Measurements from ENCODE around the gene DOCK1.

DOCK1 gene

DNA sequence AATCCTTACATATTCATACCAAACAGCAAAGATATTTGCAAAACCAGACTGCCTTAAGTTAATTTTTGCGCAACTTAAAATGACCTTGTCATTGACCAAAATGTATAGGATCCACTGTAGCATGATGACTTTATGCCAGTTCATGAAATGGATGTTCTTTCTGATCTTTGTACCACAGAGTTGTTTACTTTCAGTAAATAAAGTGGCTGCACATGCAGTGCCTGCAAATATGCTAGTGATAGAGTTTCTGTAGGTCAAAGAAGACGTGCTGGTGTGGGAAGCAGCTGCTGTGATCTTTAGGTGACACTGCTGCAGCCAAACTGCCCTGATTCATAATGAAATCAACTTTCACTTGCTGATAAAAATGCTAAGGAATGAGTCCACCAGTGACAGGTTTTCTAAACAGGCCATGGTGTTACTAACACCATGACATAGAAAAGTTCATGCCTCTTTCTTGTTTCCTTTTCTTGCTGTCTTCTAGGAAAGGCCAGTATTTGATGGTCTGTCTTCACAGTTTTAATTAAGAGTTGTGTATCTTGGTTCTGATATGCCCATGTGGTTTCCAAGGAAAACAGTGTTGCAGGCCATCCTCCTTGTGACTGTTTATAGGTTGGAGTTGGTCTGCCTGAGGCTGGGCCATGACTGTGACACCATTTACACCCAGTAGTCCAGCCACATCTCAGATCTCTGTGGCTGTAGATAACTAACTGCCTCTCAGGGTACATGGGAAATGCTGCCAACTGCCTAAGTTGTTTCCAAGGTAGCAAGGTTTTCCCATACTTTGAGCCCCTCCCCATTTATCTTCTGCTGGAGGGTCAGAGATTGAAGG lies 228.7 kb downstream of the DOCK1 start:
- TF ChIP-seq, protein P1, sequence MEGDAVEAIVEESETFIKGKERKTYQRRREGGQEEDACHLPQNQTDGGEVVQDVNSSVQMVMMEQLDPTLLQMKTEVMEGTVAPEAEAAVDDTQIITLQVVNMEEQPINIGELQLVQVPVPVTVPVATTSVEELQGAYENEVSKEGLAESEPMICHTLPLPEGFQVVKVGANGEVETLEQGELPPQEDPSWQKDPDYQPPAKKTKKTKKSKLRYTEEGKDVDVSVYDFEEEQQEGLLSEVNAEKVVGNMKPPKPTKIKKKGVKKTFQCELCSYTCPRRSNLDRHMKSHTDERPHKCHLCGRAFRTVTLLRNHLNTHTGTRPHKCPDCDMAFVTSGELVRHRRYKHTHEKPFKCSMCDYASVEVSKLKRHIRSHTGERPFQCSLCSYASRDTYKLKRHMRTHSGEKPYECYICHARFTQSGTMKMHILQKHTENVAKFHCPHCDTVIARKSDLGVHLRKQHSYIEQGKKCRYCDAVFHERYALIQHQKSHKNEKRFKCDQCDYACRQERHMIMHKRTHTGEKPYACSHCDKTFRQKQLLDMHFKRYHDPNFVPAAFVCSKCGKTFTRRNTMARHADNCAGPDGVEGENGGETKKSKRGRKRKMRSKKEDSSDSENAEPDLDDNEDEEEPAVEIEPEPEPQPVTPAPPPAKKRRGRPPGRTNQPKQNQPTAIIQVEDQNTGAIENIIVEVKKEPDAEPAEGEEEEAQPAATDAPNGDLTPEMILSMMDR (IDR thresholded peaks at IDR 0.05; ENCODE audit: low read length, missing control alignments) = no peak
- H3K4me3 ChIP-seq (replicated peaks; ENCODE audit: low read depth, low read length) = no peak overlapping the region
- no peak for DNase-seq (ENCODE audit: low read depth)

DNA sequence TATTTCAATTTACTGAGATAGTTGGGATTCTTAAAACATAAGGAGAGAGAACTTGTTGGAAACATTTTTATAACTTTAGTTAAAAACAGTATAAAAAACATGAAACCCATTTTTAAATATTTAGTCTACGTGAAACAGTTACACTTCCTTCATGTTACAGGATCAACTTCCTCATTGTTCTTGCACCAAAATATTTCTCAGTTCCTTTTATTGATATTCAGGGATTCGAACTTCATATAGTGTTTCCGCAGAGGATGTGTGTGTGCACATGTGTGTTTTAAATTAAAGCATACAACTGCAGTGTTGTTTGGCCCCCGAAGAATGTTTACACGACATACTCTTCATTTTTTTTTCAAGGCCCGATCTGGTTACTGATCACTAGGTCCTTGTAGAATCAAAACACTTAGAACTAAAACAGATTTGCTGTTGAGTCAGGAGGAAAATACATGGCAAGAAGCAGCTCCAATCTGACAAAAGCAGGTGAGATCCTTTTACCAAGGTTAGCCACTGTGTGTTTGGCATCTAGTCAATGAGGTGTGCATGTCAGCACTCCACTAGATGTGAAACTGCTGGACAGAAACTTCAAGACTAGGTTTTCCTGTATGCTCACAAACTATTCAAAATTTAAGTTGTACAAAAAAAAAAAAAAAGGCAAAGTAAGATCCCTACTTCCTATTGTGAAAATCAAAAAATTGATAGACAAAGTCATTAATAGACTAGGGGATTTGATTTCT lies 230.8 kb downstream of the DOCK1 start:
- DNase-seq (ENCODE audit: low read depth) = no peak
- TF ChIP-seq, protein P1 (IDR thresholded peaks at IDR 0.05; ENCODE audit: low read length, missing control alignments) = no peak
- no peak overlapping the region for H3K4me3 ChIP-seq (replicated peaks; ENCODE audit: low read depth, low read length)

DNA sequence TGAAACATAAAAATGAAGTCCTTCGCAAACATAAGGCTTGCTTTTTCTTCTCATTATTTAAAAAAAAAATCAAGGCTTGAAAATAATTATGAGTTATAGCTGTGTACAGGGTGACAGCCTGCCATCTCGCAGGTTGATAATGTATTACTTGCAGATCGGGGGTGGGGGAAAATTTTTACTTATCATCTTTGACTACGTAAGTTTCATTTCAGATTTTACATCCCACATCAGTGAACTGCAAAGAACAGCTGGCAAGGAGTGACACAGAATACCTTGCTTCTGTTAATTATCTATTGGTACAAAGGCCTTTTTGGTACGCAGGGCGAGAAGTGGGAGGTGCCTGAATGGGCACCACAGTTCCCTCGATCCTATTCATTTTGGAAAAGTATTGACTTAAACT lies 232.2 kb downstream of the DOCK1 start:
- no peak overlapping the region for H3K4me3 ChIP-seq (replicated peaks; ENCODE audit: low read depth, low read length)
- DNase-seq (ENCODE audit: low read depth) = no peak
- TF ChIP-seq, protein P1 (IDR thresholded peaks at IDR 0.05; ENCODE audit: low read length, missing control alignments) = no peak

DNA sequence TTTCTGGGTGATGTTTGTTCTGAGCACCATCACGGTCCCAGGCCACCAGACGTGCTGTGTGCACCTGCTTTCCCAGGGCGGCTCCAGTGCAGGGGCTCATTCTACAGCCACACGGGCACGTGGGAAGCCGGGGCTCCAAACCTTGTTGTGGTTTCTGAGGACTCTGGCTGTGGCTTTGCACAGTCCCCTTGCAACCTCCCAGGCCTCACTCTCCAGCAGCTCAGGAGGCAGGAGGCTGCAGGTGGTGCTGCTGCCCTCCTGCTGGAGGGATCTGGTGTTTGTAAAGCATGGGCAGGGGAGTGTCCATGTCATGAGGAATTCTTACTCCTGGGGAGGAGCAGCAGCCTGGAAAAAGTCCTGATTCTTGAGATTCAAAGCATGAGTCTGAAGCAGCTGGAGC lies 236.9 kb downstream of the DOCK1 start:
- TF ChIP-seq, protein P1 (IDR thresholded peaks at IDR 0.05; ENCODE audit: low read length, missing control alignments) = no peak
- no peak for DNase-seq (ENCODE audit: low read depth)
- H3K4me3 ChIP-seq (replicated peaks; ENCODE audit: low read depth, low read length) = no peak overlapping the region

DNA sequence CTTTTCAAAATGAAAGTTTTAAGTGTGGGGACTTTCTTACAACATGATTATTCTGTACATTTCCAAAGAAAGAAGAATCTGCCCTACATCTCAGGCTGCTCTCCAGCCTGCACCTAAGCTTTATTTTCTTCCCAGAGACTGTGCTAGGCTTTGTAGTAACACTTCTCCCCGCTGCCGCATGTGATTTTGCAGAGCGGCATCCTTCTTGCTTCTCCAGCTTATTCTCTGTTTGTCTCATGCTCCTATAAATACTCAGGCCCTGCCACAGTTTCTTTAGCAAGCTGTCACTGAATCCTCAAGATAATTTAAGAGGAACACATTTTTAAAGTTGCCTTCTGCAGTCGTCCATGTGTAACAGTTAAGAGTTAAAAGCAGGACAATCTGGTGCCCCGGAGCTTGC lies 237.6 kb downstream of the DOCK1 start:
- no peak for DNase-seq (ENCODE audit: low read depth)
- TF ChIP-seq, protein P1 (IDR thresholded peaks at IDR 0.05; ENCODE audit: low read length, missing control alignments) = no peak

DNA sequence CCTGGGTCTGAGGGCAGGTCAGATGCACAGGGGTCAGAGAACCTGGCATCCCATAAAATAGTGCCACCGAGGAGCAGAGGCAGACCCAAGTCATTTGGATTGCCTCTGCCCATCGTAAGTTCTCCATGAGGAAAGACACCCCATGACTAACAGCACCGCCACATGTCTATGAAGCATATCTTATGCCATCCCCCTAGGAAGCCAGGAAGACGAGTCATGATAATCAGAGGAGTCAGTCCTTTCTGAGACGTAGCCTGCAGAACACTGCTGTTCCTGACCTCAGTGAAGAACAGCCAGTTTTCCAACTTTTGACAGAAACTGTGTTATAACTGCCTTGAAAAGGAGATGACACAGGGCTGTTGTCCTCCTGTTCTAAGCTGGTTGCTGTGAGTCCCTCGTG lies 239.9 kb downstream of the DOCK1 start:
- no peak overlapping the region for H3K4me3 ChIP-seq (replicated peaks; ENCODE audit: low read depth, low read length)
- TF ChIP-seq, protein P1 (IDR thresholded peaks at IDR 0.05; ENCODE audit: low read length, missing control alignments) = no peak
- peak; percentile 38 for DNase-seq (ENCODE audit: low read depth)

More for the DNA sequence above, 237.6 kb downstream of the DOCK1 start:
- no peak overlapping the region for H3K4me3 ChIP-seq (replicated peaks; ENCODE audit: low read depth, low read length)

All from fibroblast of pulmonary artery (primary cell).